GM12873 (cell line): ENCODE measurements around the gene MRTFB.

Experiments
- CTCF ChIP-seq: IDR thresholded peaks from 2 replicates; pipeline ENCODE4 v1.5.1; 2012; ENCODE audit warnings: low read depth, mild to moderate bottlenecking, moderate library complexity, low read length, control low read depth; ENCODE audit not compliant: insufficient read depth; ENCODE audit errors: missing control alignments

Gene MRTFB

GRCh38 chr16:14037960-14038359 lies 33.2 kb upstream of the MRTFB start:
- TF ChIP-seq CTCF, result no peak

GRCh38 chr16:14041164-14041563 lies 30.0 kb upstream of the MRTFB start:
- TF ChIP-seq CTCF, result no peak

GRCh38 chr16:14042706-14043105 lies 28.4 kb upstream of the MRTFB start:
- TF ChIP-seq CTCF, result no peak

GRCh38 chr16:14043278-14043677 lies 27.8 kb upstream of the MRTFB start:
- TF ChIP-seq CTCF, result no peak

GRCh38 chr16:14043793-14044192 lies 27.3 kb upstream of the MRTFB start:
- no peak for TF ChIP-seq CTCF

- no peak for TF ChIP-seq CTCF
Measured at GRCh38 chr16:14050291-14051027, 20.7 kb upstream of the MRTFB start.

GRCh38 chr16:14051103-14051729 lies 19.9 kb upstream of the MRTFB start:
- TF ChIP-seq CTCF, result no peak
